ENCODE results near the gene MLXIP.
A peak's percentile ranks its signal among the peaks of the same experiment; 100 is the strongest.
"Not testable (repeated sequence)": the region's sequence is repeated elsewhere in the genome, so short reads cannot be mapped to it uniquely, and the experiment has no call there.

The MLXIP gene

GRCh38 chr12:122056406-122056805 is 22.1 kb upstream of the MLXIP start:
- H3K27me3 ChIP-seq (ENCODE audit: insufficient read depth, low read length); H3K9ac ChIP-seq (ENCODE audit: low read depth, low read length); H3K4me3 ChIP-seq (ENCODE audit: low read length); H3K27ac ChIP-seq (ENCODE audit: low read depth, low read length); H3K4me1 ChIP-seq (ENCODE audit: insufficient read depth, low read length); H3K9me3 ChIP-seq (ENCODE audit: insufficient read depth, low read depth, low read length): not testable (repeated sequence)
- WGBS = 94% methylated on average over 7 of the region's 7 CpGs
- peaks cover 58% of the 10 kb centered on the region for H3K36me3 ChIP-seq (ENCODE audit: insufficient read depth, low read length)

- WGBS = 94% methylated on average over 11 of the region's 11 CpGs
- Histone ChIP-seq H3K27me3 (ENCODE audit: insufficient read depth, low read length) (no peaks in the 10 kb centered on the region), H3K4me3 (ENCODE audit: low read length) (no peak overlapping the region), H3K36me3 (ENCODE audit: insufficient read depth, low read length) (peaks cover 61% of the 10 kb centered on the region), H3K9ac (ENCODE audit: low read depth, low read length) (no peak overlapping the region), H3K4me1 (ENCODE audit: insufficient read depth, low read length) (no peaks in the 10 kb centered on the region), H3K9me3 (ENCODE audit: insufficient read depth, low read depth, low read length) (no peaks in the 10 kb centered on the region), H3K27ac (ENCODE audit: low read depth, low read length) (no peak overlapping the region)
Observed at GRCh38 chr12:122057007-122057735, 21.4 kb upstream of the MLXIP start.

GRCh38 chr12:122057769-122058168 is 20.8 kb upstream of the MLXIP start:
- peaks cover 61% of the 10 kb centered on the region for H3K36me3 ChIP-seq (ENCODE audit: insufficient read depth, low read length)
- no peak overlapping the region for H3K9ac ChIP-seq (ENCODE audit: low read depth, low read length)
- no peak overlapping the region for H3K4me3 ChIP-seq (ENCODE audit: low read length)
- 96% methylated on average over 3 of the region's 3 CpGs for WGBS
- peaks cover 3% of the 10 kb centered on the region for H3K4me1 ChIP-seq (ENCODE audit: insufficient read depth, low read length)
- H3K27me3 ChIP-seq (ENCODE audit: insufficient read depth, low read length) = no peaks in the 10 kb centered on the region
- no peak overlapping the region for H3K27ac ChIP-seq (ENCODE audit: low read depth, low read length)
- H3K9me3 ChIP-seq (ENCODE audit: insufficient read depth, low read depth, low read length) = no peaks in the 10 kb centered on the region

GRCh38 chr12:122058549-122059149 is 19.9 kb upstream of the MLXIP start:
- H3K4me1 ChIP-seq (ENCODE audit: insufficient read depth, low read length) = peaks cover 12% of the 10 kb centered on the region
- no peak overlapping the region for H3K4me3 ChIP-seq (ENCODE audit: low read length)
- no peaks in the 10 kb centered on the region for H3K27me3 ChIP-seq (ENCODE audit: insufficient read depth, low read length)
- H3K9me3 ChIP-seq (ENCODE audit: insufficient read depth, low read depth, low read length) = no peaks in the 10 kb centered on the region
- peaks cover 61% of the 10 kb centered on the region for H3K36me3 ChIP-seq (ENCODE audit: insufficient read depth, low read length)
- H3K9ac ChIP-seq (ENCODE audit: low read depth, low read length) = no peak overlapping the region
- H3K27ac ChIP-seq (ENCODE audit: low read depth, low read length) = no peak overlapping the region
- 95% methylated on average over 11 of the region's 11 CpGs for WGBS

- peaks cover 61% of the 10 kb centered on the region for H3K36me3 ChIP-seq (ENCODE audit: insufficient read depth, low read length)
- H3K9ac ChIP-seq (ENCODE audit: low read depth, low read length) = no peak overlapping the region
- 96% methylated on average over 28 of the region's 28 CpGs for WGBS
Observed at GRCh38 chr12:122059203-122059960, 19.2 kb upstream of the MLXIP start.

GRCh38 chr12:122060081-122060501 is 18.5 kb upstream of the MLXIP start:
- Histone ChIP-seq H3K9me3 (ENCODE audit: insufficient read depth, low read depth, low read length) (no peaks in the 10 kb centered on the region), H3K27me3 (ENCODE audit: insufficient read depth, low read length) (no peaks in the 10 kb centered on the region), H3K9ac (ENCODE audit: low read depth, low read length) (no peak overlapping the region), H3K4me3 (ENCODE audit: low read length) (no peak overlapping the region), H3K27ac (ENCODE audit: low read depth, low read length) (no peak overlapping the region), H3K36me3 (ENCODE audit: insufficient read depth, low read length) (peaks cover 55% of the 10 kb centered on the region), H3K4me1 (ENCODE audit: insufficient read depth, low read length) (peaks cover 20% of the 10 kb centered on the region)
- 89% methylated on average over 22 of the region's 22 CpGs for WGBS

More at GRCh38 chr12:122059203-122059960, 19.2 kb upstream of the MLXIP start:
- no peaks in the 10 kb centered on the region for H3K27me3 ChIP-seq (ENCODE audit: insufficient read depth, low read length)
- H3K27ac ChIP-seq (ENCODE audit: low read depth, low read length) = no peak overlapping the region
- peaks cover 15% of the 10 kb centered on the region for H3K4me1 ChIP-seq (ENCODE audit: insufficient read depth, low read length)
- no peaks in the 10 kb centered on the region for H3K9me3 ChIP-seq (ENCODE audit: insufficient read depth, low read depth, low read length)
- no peak overlapping the region for H3K4me3 ChIP-seq (ENCODE audit: low read length)

GRCh38 chr12:122061253-122061652 is 17.3 kb upstream of the MLXIP start:
- Histone ChIP-seq H3K9ac (ENCODE audit: low read depth, low read length) (no peak overlapping the region), H3K36me3 (ENCODE audit: insufficient read depth, low read length) (peaks cover 44% of the 10 kb centered on the region), H3K9me3 (ENCODE audit: insufficient read depth, low read depth, low read length) (no peaks in the 10 kb centered on the region), H3K4me1 (ENCODE audit: insufficient read depth, low read length) (peaks cover 20% of the 10 kb centered on the region), H3K4me3 (ENCODE audit: low read length) (no peak overlapping the region), H3K27ac (ENCODE audit: low read depth, low read length) (no peak overlapping the region), H3K27me3 (ENCODE audit: insufficient read depth, low read length) (no peaks in the 10 kb centered on the region)
- WGBS = 96% methylated on average over 23 of the region's 23 CpGs

- Histone ChIP-seq H3K4me1 (ENCODE audit: insufficient read depth, low read length) (peaks cover 20% of the 10 kb centered on the region), H3K9me3 (ENCODE audit: insufficient read depth, low read depth, low read length) (no peaks in the 10 kb centered on the region), H3K36me3 (ENCODE audit: insufficient read depth, low read length) (peaks cover 28% of the 10 kb centered on the region), H3K27ac (ENCODE audit: low read depth, low read length) (peak overlapping the region; percentile 42; the same call in 1 of the 2 replicates), H3K9ac (ENCODE audit: low read depth, low read length) (no peak overlapping the region; the same call in 1 of the 2 replicates), H3K27me3 (ENCODE audit: insufficient read depth, low read length) (no peaks in the 10 kb centered on the region), H3K4me3 (ENCODE audit: low read length) (no peak overlapping the region)
- WGBS = 50% methylated on average over 18 of the region's 19 CpGs
Observed at GRCh38 chr12:122062832-122063693, 15.5 kb upstream of the MLXIP start.

- Histone ChIP-seq H3K9me3 (ENCODE audit: insufficient read depth, low read depth, low read length) (no peaks in the 10 kb centered on the region), H3K27me3 (ENCODE audit: insufficient read depth, low read length) (no peaks in the 10 kb centered on the region), H3K36me3 (ENCODE audit: insufficient read depth, low read length) (peaks cover 30% of the 10 kb centered on the region), H3K4me3 (ENCODE audit: low read length) (no peak overlapping the region), H3K27ac (ENCODE audit: low read depth, low read length) (peak overlapping the region; percentile 42; the same call in 1 of the 2 replicates), H3K9ac (ENCODE audit: low read depth, low read length) (no peak overlapping the region), H3K4me1 (ENCODE audit: insufficient read depth, low read length) (peaks cover 20% of the 10 kb centered on the region)
- 34% methylated on average over 6 of the region's 6 CpGs for WGBS
Observed at GRCh38 chr12:122063694-122064024, 14.9 kb upstream of the MLXIP start.

GRCh38 chr12:122064025-122064777 is 14.4 kb upstream of the MLXIP start:
- no peaks in the 10 kb centered on the region for H3K27me3 ChIP-seq (ENCODE audit: insufficient read depth, low read length)
- H3K9me3 ChIP-seq (ENCODE audit: insufficient read depth, low read depth, low read length) = no peaks in the 10 kb centered on the region
- peak overlapping the region; percentile 42; the same call in 1 of the 2 replicates for H3K27ac ChIP-seq (ENCODE audit: low read depth, low read length)
- H3K4me1 ChIP-seq (ENCODE audit: insufficient read depth, low read length) = peaks cover 20% of the 10 kb centered on the region
- H3K36me3 ChIP-seq (ENCODE audit: insufficient read depth, low read length) = peaks cover 25% of the 10 kb centered on the region
- WGBS = 28% methylated on average over 14 of the region's 14 CpGs
- peak overlapping the region; percentile 58 for H3K9ac ChIP-seq (ENCODE audit: low read depth, low read length)
- peak overlapping the region; percentile 44 for H3K4me3 ChIP-seq (ENCODE audit: low read length)

Measured in HUES64 (cell line).